Measurements from ENCODE around the gene FGGY. TPM values are rescaled to one million over a fixed set of nuclear protein-coding genes. Genes with fewer than 3 reads are reported as not detected.
"Not testable (repeated sequence)": the region's sequence is repeated elsewhere in the genome, so short reads cannot be mapped to it uniquely, and the experiment has no call there.

Gene FGGY
- polyA plus RNA-seq, 1 donor = 11.6 TPM

- DNase-seq (ENCODE audit: low read depth) = no peak
These were observed 277.2 kb downstream of the FGGY start for GRCh38 chr1:59574085-59574484.

DNA sequence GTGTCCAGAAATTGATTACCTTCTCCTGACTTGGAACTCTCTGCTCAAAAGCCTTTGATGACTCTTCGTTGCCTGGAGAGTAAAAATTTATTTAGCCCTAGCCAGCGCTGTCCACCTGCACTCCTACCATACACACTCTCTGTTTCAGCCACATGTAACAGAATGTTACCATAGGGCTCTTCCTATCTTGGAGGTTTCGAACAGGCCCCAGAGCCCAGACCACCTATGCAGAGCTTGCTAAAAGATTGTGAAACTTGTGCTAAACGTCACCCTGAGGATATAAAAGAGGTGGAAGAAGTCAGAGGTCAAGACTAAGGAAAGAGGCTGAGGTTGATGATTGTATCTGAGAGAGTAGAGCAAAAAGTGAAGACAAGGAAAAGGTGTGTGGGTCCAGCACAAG is 280.9 kb downstream of the FGGY start:
- DNase-seq (ENCODE audit: low read depth) = no peak

DNA sequence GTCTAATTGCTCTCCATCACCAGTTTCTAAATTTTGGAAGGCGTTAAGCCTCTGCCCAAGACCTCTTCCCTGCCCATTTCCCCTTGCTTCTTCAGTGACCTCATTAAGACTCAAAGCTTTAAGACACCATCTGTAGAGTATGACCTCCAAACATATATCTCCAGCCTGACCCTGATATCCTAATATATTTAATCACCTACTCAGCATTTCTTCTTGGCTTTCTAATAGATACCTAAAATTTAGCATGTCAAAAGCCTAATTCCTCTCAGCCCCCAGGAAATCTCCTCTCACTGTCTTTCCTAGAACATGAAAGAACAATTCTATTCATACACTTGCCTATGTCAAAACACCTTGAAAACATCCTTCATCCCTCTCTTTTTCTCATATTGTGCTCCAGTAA is 282.3 kb downstream of the FGGY start:
- DNase-seq (ENCODE audit: low read depth) = no peak

DNA sequence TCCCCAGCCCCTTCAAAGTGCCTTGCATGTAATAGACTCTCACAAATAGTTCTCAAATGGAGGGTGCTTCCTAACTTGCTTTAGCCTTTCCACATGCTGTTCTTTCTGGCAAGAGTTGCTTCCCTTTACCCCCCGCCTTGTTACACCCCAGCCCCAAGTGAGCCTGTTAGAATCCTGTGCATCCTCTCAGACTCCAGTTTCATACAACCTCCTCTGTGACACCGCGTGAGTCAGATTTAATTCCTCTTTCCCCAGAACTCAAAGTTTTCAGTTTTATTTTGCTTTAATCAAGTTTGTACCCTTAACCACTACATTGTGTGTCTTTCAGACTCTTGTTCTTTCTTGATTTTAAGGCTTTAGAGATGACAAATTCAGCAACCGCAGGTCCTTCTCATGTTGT is 283.4 kb downstream of the FGGY start:
- DNase-seq (ENCODE audit: low read depth) = no peak

- DNase-seq (ENCODE audit: low read depth) = not testable (repeated sequence)
These were observed 295.5 kb downstream of the FGGY start for GRCh38 chr1:59592410-59592809.

DNA sequence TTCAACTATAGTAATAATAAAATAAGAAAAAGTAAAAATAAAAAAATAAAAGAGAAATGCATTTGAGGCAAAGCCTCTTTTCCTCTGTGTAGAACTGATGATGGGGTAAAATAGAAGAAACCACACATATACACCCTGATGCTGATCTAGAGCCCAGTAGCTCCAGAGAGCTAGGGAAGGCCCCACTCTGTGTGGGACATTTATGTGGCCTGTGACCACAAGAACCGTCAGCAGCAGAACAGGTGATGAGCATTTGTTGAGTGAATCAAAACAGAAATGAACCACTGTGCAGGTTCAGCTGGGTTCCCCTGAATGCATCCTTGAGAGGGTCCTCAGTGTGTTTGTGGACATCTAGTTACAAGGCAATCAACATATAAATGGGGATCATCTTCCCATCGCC is 296.0 kb downstream of the FGGY start:
- DNase-seq (ENCODE audit: low read depth) = no peak

DNA sequence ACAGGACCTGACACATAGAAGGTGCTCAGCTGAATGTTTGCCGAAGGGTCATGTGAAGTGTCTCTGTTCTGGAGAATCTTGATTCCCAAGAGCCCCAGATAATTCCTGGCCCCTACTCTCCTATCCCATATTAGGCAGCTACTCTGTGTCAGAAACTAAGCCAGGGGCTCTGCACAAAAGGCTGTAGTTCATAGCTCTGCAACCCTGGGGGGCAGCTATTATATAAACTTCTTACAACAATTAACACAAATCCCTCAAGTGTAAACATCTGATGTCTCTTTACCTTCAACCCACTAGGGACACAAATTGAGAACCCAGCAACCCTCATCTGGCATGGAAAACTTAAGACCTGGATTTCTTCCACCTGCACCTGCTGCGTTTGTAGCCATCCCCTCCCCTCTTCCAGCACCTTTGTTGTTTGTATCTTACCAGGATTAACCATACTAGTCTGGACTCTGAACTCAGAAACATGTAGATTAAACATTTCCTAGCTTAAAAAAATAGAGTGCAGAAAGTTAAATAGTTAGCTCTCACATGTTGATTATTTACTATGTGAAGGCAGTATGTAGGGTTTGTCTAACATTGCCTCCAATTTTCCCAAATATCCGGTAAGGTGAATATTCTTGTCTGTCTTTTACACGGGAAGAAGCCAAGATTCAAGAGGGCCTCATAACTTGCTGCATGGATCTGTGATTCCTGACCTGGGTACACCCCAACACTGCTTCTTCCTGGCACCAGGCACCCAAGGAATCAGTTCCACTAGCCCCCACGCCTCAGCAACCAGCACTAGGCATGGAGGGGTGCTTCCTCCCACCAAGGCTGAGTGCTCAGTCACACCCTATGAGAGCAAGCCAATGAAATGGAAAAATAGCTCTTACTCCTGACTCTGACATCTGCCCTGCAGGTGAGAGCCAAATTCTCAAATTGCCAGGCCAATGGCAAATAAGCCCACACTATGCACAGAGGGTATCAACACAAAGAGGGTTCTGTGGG is 297.2 kb downstream of the FGGY start:
- DNase-seq (ENCODE audit: low read depth) = no peak

GRCh38 chr1:59595774-59596173 is 298.9 kb downstream of the FGGY start:
- no peak for DNase-seq (ENCODE audit: low read depth)

GRCh38 chr1:59596432-59596831 is 299.5 kb downstream of the FGGY start:
- no peak for DNase-seq (ENCODE audit: low read depth)

DNA sequence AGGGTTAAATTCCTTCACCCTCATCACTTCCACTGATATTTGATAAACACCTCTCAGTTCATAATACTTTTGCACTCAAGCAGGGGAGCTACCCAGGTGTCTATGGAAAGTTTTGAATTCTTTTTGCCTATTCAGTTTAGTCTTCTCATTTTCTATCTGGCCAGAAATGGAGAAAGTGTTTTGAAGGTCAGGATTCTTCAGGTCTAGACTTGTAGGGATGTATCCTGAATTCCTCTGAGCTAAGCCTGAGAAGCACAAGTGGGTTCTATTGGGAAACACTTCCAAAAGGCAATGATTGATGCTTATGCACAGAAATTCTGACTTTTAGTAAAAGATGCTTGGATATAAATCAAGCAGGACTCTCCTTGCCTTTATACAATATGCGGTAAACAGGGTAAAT is 300.1 kb downstream of the FGGY start:
- DNase-seq (ENCODE audit: low read depth) = no peak

- no peak for DNase-seq (ENCODE audit: low read depth)
These were observed 300.7 kb downstream of the FGGY start for GRCh38 chr1:59597420-59598119.

DNA sequence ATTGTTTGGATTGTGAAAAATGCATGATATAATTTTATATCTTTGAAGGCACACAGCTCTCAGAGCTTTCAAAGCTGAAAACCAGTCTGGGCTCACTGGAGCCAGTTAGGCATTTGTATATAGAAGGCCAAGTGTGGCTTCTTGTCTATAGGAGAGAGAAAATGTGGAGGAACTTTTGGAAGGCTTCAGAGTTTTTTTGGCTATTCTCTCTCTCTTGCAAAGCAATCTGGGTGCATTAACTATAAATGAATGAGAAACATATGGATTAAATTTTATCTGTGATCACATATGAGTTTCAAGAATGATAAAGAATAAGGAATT is 301.2 kb downstream of the FGGY start:
- DNase-seq (ENCODE audit: low read depth) = no peak

GRCh38 chr1:59601041-59601441 is 304.1 kb downstream of the FGGY start:
- no peak for DNase-seq (ENCODE audit: low read depth)

- DNase-seq (ENCODE audit: low read depth) = no peak
These were observed 304.9 kb downstream of the FGGY start for GRCh38 chr1:59601811-59602210.

GRCh38 chr1:59604191-59604590 is 307.3 kb downstream of the FGGY start:
- DNase-seq (ENCODE audit: low read depth) = no peak

DNA sequence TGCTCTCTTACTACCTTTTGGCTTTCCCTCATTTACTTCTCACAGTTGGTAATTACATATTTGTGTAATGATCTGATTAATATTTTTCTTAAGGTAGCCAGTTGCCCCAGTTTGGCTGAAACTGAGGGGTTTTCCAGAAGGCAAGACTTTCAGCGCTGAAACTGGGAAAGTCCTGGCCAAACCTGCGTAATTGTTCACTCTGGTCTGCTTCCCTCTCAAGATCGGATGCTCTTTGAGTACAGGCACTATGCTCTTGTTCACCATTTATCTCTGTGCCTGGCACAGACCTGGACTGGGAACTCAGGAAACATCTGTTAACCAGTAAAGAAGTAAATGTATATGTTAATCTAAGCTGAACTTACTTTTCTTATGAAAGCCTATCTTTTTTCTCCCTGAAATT is 308.3 kb downstream of the FGGY start:
- DNase-seq (ENCODE audit: low read depth) = no peak

DNA sequence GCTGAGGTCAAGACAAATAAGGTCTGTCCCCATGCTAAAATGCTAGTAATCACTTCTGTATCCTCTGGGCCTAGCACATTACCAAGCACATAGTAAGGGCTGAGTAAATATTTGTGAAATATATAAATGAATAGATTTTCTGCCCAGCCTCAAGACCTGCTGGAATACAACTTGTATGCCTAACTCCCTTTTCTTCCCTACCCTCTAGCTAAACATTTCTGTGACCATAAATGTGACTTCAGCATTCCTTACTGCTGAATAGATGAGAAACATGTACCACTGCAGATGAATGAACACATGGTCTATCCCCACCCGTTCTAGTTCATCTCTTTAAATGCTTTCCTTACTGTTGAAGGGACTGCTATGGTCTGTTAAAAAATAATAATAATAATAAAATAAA is 308.9 kb downstream of the FGGY start:
- no peak for DNase-seq (ENCODE audit: low read depth)

GRCh38 chr1:59609245-59609644 is 312.4 kb downstream of the FGGY start:
- DNase-seq (ENCODE audit: low read depth) = no peak

- DNase-seq (ENCODE audit: low read depth) = not testable (repeated sequence)
These were observed 313.6 kb downstream of the FGGY start for GRCh38 chr1:59610499-59610898.

DNA sequence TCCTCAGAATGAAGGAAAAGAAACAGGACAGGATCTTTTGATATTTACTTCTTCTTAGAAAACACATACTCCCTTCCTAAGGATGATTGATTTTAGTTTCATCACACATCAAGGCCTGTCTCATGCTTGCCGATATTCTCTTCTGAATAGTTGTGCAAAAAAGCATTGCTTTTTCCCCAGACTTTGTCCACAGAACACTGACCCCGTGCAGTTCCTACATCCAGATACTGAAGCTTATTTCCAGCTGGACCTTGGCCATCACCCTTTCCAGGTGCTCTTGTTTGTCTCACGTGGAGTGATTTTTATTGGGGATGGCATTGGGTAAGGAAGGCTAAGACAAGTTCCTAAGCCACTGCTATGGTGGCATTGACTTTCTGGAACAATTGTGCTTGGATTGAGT is 320.5 kb downstream of the FGGY start:
- DNase-seq (ENCODE audit: low read depth) = no peak

DNA sequence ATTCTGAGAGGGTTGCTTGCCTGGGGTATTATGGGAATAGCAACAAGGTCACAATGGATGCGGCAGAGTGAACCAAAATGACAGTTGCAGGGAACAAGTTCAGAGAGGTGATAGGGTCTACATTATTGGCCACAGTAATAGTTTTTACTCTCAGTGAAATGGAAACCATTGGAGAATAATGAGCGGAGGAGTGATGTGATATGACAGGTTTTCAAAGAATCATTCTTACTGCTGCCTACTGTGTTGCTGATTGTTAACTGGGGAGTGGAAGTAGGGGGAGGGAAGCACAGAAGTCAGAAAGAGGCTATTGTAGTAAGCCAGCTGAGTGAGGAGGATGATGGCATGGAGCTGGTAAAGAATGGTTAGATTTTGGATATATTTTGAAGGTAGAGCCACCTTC is 322.7 kb downstream of the FGGY start:
- DNase-seq (ENCODE audit: low read depth) = no peak

DNA sequence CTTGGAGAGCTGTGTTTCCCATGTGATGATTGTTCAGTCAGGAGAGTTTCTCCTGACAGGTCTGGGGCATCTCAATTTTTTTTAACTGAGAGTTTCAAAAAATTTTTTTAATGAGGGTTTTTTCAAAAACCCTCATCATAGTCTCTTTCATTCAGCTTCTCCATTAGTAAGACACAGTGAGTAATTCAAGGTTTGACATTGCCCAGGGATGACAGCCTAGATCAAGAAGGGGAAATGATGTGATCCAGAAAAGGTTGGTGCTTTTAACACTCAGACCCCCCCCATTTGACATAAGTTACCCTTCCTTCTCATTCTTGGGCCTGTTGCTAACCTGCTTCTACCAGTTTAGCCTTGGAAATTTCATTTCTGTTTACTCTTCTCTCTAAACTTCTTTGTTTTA is 328.5 kb downstream of the FGGY start:
- DNase-seq (ENCODE audit: low read depth) = no peak

- no peak for DNase-seq (ENCODE audit: low read depth)
These were observed 334.8 kb downstream of the FGGY start for GRCh38 chr1:59631561-59632255.

All from forelimb muscle (tissue), 1 donor.